Measurements from ENCODE around the gene MIF4GD.

DNA sequence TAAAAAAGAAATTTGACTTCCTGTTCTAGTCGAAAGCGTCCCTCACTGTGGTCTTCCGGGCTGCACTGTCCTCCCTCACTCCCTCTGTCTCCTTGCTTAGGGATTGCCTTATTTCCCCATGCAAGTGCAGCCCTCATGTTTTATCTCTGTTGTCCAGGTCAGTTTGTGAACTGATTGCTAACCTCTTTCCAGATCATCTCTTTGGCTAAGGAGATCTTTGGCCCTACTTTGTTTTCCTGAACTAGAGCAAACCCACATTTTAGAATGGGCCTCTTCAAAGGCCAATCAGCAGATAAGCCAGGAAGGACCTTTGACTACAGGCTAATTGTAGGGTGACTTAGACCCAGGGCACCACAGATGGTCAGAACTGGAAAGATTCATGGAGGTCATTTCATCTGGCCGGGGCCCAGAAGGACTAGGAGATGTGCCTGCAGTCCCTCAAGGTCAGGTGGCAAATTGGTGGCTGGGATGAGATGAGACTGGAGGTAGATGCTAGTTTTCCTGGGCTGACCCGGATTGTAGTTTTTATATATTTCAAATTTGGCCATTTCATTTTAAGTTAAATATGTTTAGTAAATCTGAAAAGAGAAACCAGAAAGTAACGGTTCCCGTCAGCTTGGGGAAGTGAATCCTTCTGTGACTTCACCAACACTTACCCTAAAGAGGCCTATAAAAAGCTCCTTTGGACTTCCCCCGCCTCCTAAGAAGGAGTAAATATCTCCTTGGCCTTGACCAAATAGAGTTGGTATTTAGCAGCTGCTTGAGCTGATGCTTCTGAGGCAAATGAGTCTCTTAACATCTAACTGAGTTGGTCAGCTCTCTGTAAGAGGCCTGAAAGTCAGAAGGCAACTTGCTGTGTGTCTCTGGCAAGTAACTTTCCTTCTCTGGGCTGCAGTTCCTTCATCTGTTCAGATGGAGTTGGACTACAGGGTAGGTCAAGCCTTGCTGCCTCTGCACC is 24.4 kb upstream of the MIF4GD start:
- no peak for TF ChIP-seq POLR2A (IDR thresholded peaks at IDR 0.05; ENCODE audit: low read length)
- no peak for TF ChIP-seq GATA1 (IDR thresholded peaks at IDR 0.05; ENCODE audit: low read depth, low read length)
